ENCODE measurements around the gene PALD1. TPM values are rescaled to one million over a fixed set of nuclear protein-coding genes. Genes with fewer than 3 reads are reported as not detected.

Gene PALD1
- polyA plus RNA-seq, 1 of the 3 experiments (the other 2 are of a cell fraction): 0.16 TPM

- TF ChIP-seq REST (IDR thresholded peaks at IDR 0.05; ENCODE audit: low read depth, low read length): no peak
- TF ChIP-seq, protein P1, sequence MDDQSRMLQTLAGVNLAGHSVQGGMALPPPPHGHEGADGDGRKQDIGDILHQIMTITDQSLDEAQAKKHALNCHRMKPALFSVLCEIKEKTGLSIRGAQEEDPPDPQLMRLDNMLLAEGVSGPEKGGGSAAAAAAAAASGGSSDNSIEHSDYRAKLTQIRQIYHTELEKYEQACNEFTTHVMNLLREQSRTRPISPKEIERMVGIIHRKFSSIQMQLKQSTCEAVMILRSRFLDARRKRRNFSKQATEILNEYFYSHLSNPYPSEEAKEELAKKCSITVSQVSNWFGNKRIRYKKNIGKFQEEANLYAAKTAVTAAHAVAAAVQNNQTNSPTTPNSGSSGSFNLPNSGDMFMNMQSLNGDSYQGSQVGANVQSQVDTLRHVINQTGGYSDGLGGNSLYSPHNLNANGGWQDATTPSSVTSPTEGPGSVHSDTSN (IDR thresholded peaks at IDR 0.05): no peak
- TF ChIP-seq MEF2A (IDR thresholded peaks at IDR 0.05; ENCODE audit: borderline replicate concordance, low read depth): no peak
- TF ChIP-seq RXRA (IDR thresholded peaks at IDR 0.05; ENCODE audit: borderline replicate concordance, low read depth): no peak
- no peak for TF ChIP-seq USF2 (IDR thresholded peaks at IDR 0.05; ENCODE audit: borderline replicate concordance, low read depth, low read length)
- TF ChIP-seq, protein P2, sequence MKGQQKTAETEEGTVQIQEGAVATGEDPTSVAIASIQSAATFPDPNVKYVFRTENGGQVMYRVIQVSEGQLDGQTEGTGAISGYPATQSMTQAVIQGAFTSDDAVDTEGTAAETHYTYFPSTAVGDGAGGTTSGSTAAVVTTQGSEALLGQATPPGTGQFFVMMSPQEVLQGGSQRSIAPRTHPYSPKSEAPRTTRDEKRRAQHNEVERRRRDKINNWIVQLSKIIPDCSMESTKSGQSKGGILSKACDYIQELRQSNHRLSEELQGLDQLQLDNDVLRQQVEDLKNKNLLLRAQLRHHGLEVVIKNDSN (IDR thresholded peaks at IDR 0.05; ENCODE audit: borderline replicate concordance, low read depth): no peak
Observed at GRCh38 chr10:70491614-70492013, 13.0 kb downstream of the PALD1 start (continued).

GRCh38 chr10:70492786-70493659 is 14.5 kb downstream of the PALD1 start:
- Histone ChIP-seq H3K4me2 (no peak overlapping the region), H3K9me3 (no peaks in the 10 kb centered on the region), H3K27ac (ENCODE audit: low read depth in 2 of 2, low read length in 1 of 2) (no peak overlapping the region), H3K4me3 (ENCODE audit: low read depth in 2 of 2, low read length in 1 of 2) (no peak overlapping the region), H4K20me1 (ENCODE audit: insufficient read depth) (no peaks in the 10 kb centered on the region), H3F3A (replicated peaks; ENCODE audit: insufficient read depth) (no peaks in the 10 kb centered on the region), H3K79me2 (ENCODE audit: insufficient read depth) (no peaks in the 10 kb centered on the region), H3K9ac (no peak overlapping the region), H3K27me3 (ENCODE audit: insufficient read depth) (no peaks in the 10 kb centered on the region), H2AFZ (ENCODE audit: low read depth) (no peak overlapping the region), H3K4me1 (ENCODE audit: control insufficient read depth in 1 of 2, insufficient read depth in 2 of 2, low read depth in 1 of 2, low read length in 1 of 2) (peaks cover 0 to 8% of the 10 kb centered on the region in 2 experiments; a peak in 1 of 4 replicates), H3K9me2 (no peaks in the 10 kb centered on the region), H3K36me3 (replicated peaks in 1 of 2; ENCODE audit: control insufficient read depth in 1 of 2, insufficient read depth in 2 of 2, low read length in 1 of 2) (no peaks in the 10 kb centered on the region)
- no peak for DNase-seq
- TF ChIP-seq RAD21 (IDR thresholded peaks at IDR 0.05; ENCODE audit: low read length) (no peak), FOXJ3 (CRISPR knock-in tag; IDR thresholded peaks at IDR 0.05) (no peak), FOSL2 (IDR thresholded peaks at IDR 0.05; ENCODE audit: borderline replicate concordance, low read depth) (no peak), ELF1 (IDR thresholded peaks at IDR 0.05) (no peak), USF2 (IDR thresholded peaks at IDR 0.05; ENCODE audit: borderline replicate concordance, low read depth, low read length) (no peak), EZH2phosphoT487 (IDR thresholded peaks at IDR 0.05; ENCODE audit: borderline replicate concordance, low read depth) (no peak), RFX5 (IDR thresholded peaks at IDR 0.05; ENCODE audit: low read length) (no peak), MXI1 (IDR thresholded peaks at IDR 0.05; ENCODE audit: low read depth, low read length) (no peak), MEF2A (IDR thresholded peaks at IDR 0.05; ENCODE audit: borderline replicate concordance, low read depth) (no peak)
- 82% methylated on average over 9 of the region's 10 CpGs for WGBS (ENCODE audit: low lambda C conversion rate)
- ChIA-PET CTCF (interaction anchor here (1.1 kb wide), 1 partner anchor 9 kb away, joined by 5 read pairs; no protein-coding TSS in a partner anchor), POLR2A (interaction anchor here (0.6 kb wide), 1 partner anchor 14 kb away, joined by 3 read pairs; no protein-coding TSS in a partner anchor)

All from SK-N-SH (cell line).